ENCODE measurements around the gene MKS1.

DNA sequence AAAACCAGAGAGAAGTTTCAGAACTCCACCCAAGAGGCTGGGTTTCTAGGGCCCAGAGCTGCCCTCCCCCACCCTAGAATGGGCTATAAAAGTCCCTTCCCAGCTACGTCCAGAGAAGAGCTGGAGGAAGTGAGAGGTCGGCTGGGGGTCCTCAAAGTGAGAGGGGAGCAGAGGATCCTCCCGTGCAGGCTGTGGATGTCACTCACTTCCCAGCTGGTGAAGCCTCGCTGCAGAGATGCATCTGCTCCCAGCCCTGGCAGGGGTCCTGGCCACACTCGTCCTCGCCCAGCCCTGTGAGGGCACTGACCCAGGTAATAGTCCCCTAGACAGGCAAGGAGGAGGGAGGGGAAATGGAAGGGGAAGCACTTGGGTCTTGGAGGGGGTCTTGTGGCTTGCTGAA, 26.4 kb downstream of the MKS1 start, which contains the start of gene EPX:
- TF ChIP-seq, protein P1, sequence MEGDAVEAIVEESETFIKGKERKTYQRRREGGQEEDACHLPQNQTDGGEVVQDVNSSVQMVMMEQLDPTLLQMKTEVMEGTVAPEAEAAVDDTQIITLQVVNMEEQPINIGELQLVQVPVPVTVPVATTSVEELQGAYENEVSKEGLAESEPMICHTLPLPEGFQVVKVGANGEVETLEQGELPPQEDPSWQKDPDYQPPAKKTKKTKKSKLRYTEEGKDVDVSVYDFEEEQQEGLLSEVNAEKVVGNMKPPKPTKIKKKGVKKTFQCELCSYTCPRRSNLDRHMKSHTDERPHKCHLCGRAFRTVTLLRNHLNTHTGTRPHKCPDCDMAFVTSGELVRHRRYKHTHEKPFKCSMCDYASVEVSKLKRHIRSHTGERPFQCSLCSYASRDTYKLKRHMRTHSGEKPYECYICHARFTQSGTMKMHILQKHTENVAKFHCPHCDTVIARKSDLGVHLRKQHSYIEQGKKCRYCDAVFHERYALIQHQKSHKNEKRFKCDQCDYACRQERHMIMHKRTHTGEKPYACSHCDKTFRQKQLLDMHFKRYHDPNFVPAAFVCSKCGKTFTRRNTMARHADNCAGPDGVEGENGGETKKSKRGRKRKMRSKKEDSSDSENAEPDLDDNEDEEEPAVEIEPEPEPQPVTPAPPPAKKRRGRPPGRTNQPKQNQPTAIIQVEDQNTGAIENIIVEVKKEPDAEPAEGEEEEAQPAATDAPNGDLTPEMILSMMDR (IDR thresholded peaks at IDR 0.05), result no peak
- TF ChIP-seq POLR2A (IDR thresholded peaks at IDR 0.05), result no peak
